HG03045 (cell line): Measurements from ENCODE around the gene DCTN3.

ENCODE experiments used
- ATAC-seq: cut with Tn5 transposase; IDR thresholded peaks from one replicate; pipeline ENCODE4 v1.9.1; 2021; ENCODE audit warnings: mild to moderate bottlenecking, moderate library complexity; ENCODE audit not compliant: unreplicated experiment

DCTN3 gene

GRCh38 chr9:34624475-34625185 is 4.3 kb upstream of the DCTN3 start:
- ATAC-seq = no peak

DNA sequence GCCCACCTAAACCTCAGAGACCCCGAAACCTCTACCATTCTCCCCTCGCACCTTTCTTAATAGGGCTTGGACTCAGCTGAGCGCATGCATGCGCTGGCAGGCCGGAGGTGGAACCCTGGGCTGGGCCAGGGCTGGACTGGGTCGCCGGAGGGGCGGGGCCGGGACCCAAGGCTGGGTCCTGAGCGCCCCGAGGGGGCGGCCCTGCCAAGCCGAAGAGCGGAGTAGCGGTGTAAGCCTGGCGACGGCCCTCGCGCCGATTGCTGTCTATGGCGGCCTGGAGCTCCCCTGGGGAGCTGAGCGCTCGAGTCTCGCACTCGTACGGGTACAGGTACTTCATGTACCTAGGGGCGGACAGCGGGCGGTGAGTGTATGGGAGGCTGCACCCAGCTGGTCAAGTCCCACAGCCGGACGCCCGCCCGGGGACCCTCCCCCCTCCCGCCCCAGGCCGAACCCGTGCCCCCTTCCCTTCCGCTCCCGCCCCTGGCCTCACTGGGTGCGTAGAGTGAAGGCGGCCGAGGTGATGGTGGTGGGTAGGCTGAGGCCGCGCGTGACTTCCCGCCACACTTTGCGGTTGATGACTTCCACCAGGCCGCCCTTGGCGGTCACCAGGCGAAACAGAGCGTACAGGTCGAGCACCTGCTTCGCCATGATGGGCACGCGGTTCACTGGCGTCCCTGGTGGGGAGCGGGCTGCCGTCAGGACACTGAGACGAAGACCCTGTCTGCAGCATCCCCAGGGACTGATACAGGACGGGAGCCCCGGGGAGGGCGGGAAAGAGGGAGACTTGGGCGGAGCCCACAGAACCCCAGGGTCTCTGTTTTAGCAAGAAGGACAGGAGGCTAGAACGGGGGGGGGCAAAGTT is 3.3 kb upstream of the DCTN3 start:
- no peak for ATAC-seq

- no peak for ATAC-seq
Observed at GRCh38 chr9:34615132-34615531, 5.2 kb downstream of the DCTN3 start.

DNA sequence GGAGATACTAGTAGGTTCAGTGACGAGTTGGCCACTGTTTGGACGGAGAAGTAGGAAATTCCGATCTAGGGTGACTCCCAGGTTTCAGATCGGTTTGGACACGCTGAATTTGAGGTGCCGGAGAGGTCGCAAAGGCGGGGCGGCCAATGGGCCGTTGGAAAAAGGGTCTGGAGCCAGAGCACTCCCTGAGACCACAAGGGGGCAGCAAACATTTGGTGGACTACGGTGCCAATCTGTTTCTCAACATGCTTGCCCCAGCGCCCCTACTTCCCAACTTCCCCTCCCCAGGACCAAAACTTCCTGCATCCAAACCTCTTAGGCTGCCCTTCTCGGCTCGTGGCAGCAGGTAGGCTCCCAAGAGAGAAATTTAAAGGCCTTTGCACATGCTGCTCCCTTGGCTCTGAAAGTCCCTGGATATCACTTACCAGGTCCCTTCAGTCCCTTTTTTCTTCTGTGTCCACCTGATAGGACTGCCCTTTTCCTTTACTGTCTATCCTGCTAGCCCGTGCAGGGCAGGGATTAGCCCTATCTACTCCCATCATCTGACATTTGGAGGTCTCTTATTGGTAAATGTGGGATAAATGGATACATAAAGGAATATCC is 7.4 kb downstream of the DCTN3 start:
- peak; percentile 40 for ATAC-seq

GRCh38 chr9:34611811-34612787 is 8.2 kb downstream of the DCTN3 start, which contains the start of gene RPP25L:
Gene RPP25L, minus strand, starts transcription at chr9:34612097. Its CDS starts 801 bp downstream, at chr9:34611296.
- ATAC-seq = peak; percentile 87

- ATAC-seq = no peak
Observed at GRCh38 chr9:34611251-34611810, 9.0 kb downstream of the DCTN3 start.

GRCh38 chr9:34610434-34611206 is 9.7 kb downstream of the DCTN3 start:
- ATAC-seq = no peak

GRCh38 chr9:34607331-34607730 is 13.0 kb downstream of the DCTN3 start:
- ATAC-seq = no peak

GRCh38 chr9:34606905-34607304 is 13.4 kb downstream of the DCTN3 start:
- no peak for ATAC-seq

GRCh38 chr9:34606190-34606589 is 14.1 kb downstream of the DCTN3 start:
- ATAC-seq = no peak

GRCh38 chr9:34603610-34604231 is 16.6 kb downstream of the DCTN3 start:
- ATAC-seq = peak; percentile 64

- ATAC-seq = no peak
Observed at GRCh38 chr9:34601937-34602573, 18.2 kb downstream of the DCTN3 start.

DNA sequence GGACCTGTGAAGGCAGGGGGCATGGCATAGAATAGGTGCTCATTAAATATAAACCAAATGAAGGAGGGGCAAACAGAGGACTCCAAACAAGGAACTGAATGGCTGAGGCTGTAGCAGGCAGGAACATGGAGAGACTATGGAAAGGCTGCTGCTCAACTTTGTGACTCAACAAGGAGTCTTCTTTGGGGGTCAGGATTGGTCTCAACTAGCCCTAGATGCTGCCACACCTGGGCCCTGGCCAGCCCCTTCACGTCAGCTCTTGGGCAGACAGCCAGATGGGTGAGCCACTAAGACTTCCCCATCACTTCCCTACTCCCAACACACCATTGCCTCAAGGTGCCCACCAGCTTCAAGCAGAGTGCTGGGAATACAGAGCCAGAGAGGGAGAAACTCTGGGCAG is 19.4 kb downstream of the DCTN3 start:
- no peak for ATAC-seq

DNA sequence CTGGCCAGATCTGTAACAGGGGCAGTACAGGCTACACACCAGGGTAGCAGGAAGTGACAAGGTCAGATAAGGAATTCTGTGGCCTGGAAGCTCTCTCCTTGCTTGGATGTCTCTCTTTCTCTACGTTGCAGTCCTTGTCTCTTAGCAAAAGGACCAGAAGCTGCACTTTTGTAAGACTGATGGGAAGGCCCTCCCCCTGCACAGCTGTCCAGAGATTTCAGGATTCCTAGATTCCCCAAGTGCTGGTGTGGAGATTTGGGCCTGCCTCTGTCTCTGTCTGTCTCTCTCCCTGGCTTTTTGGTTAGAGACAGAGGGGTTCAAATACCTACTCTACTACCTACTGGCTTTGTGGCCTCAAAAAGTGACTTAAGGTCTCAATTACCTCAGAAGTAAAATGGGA is 20.7 kb downstream of the DCTN3 start:
- no peak for ATAC-seq

GRCh38 chr9:34594177-34594576 is 26.1 kb downstream of the DCTN3 start:
- no peak for ATAC-seq

GRCh38 chr9:34592895-34593601 is 27.2 kb downstream of the DCTN3 start:
- no peak for ATAC-seq

- no peak for ATAC-seq
Observed at GRCh38 chr9:34591917-34592866, 28.1 kb downstream of the DCTN3 start.
